HepG2 (cell line): ENCODE measurements around the gene PTGIR.

Experiments
- ARID5B ChIP-seq: IDR thresholded peaks from 2 replicates; pipeline ENCODE4 v1.4.0; 2020; ENCODE audit warnings: mild to moderate bottlenecking, missing genetic modification reagents
- ATF2 ChIP-seq: sonication (generic); formaldehyde crosslinking; IDR thresholded peaks from 2 replicates; pipeline ENCODE4 v1.4.0; 2020; ENCODE audit warnings: missing genetic modification reagents
- CTCF ChIP-seq: sonication (generic); formaldehyde crosslinking; IDR thresholded peaks from 2 replicates; pipeline ENCODE4 v1.5.0; 2020; ENCODE audit warnings: mild to moderate bottlenecking, missing genetic modification reagents, moderate library complexity
- GRHL1 ChIP-seq: sonication (generic); formaldehyde crosslinking; conservative IDR thresholded peaks from 2 replicates; pipeline ENCODE4 v1.8.0; 2022; ENCODE audit warnings: missing genetic modification reagents
- IKZF1 ChIP-seq: fragments of 450-650 bp; IDR thresholded peaks from 2 replicates; pipeline ENCODE4 v1.7.1; 2016
- MAX ChIP-seq: IDR thresholded peaks from 2 replicates; pipeline ENCODE4 v1.6.1; 2012; ENCODE audit warnings: inconsistent platforms
- NCOA2 ChIP-seq: sonication (generic); formaldehyde crosslinking; IDR thresholded peaks from 2 replicates; pipeline ENCODE4 v1.8.0; 2022; ENCODE audit warnings: inconsistent platforms
- NR3C1 ChIP-seq: sonication (generic); formaldehyde crosslinking; IDR thresholded peaks from 2 replicates; pipeline ENCODE4 v1.4.0; 2020; ENCODE audit warnings: missing genetic modification reagents
- POLR2AphosphoS5 ChIP-seq: IDR thresholded peaks from 2 replicates; pipeline ENCODE4 v1.6.1; 2012; ENCODE audit warnings: low read depth, low read length
- RNF219 ChIP-seq: sonication (generic); formaldehyde crosslinking; IDR thresholded peaks from 2 replicates; pipeline ENCODE4 v1.5.0; 2020; ENCODE audit warnings: mild to moderate bottlenecking, missing genetic modification reagents
- SMAD3 ChIP-seq: sonication (generic); formaldehyde crosslinking; IDR thresholded peaks from 2 replicates; pipeline ENCODE4 v1.4.0; 2020; ENCODE audit warnings: missing genetic modification reagents
- TCF7 ChIP-seq: sonication (generic); IDR thresholded peaks from 2 replicates; pipeline ENCODE4 v1.6.1; 2016; ENCODE audit warnings: antibody characterized with exemption, low read depth
- ZNF318 ChIP-seq: sonication (generic); formaldehyde crosslinking; IDR thresholded peaks from 2 replicates; pipeline ENCODE4 v1.4.0; 2020; ENCODE audit warnings: mild to moderate bottlenecking, missing genetic modification reagents
- ZNF777 ChIP-seq: sonication (generic); formaldehyde crosslinking; IDR thresholded peaks from 2 replicates; pipeline ENCODE4 v1.4.0; 2020; ENCODE audit warnings: missing genetic modification reagents

GRCh38 chr19:46607448-46607841 is 17.4 kb downstream of the PTGIR start:
- TF ChIP-seq SMAD3 (CRISPR knock-in tag) (no peak), TCF7 (no peak), NCOA2 (CRISPR knock-in tag) (no peak), ARID5B (no peak), POLR2AphosphoS5 (no peak), CTCF (CRISPR knock-in tag) (no peak), IKZF1 (no peak), MAX (no peak), GRHL1 (CRISPR knock-in tag) (no peak), RNF219 (CRISPR knock-in tag) (no peak), ATF2 (CRISPR knock-in tag) (no peak), ZNF777 (CRISPR knock-in tag) (no peak), ZNF318 (CRISPR knock-in tag) (no peak), NR3C1 (CRISPR knock-in tag) (no peak)
